Measurements from ENCODE around the gene CAPS.

Gene CAPS

DNA sequence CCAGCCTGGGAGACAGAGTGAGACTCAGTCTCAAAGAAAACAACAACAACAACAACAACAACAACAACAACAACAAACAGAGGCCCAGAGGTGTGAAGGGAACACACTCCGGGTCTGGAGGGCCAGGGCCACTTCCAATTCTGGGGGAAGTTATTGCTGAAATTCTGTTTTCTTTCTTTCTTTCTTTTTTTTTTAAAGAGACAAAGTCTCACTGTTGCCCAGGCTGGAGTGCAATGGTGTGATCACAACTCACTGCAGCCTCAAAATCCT, 3.5 kb upstream of the CAPS start:
- no peak for DNase-seq (ENCODE audit: low read depth)

- no peak for DNase-seq (ENCODE audit: low read depth)
Observed at GRCh38 chr19:5911366-5911765, 2.7 kb upstream of the CAPS start.

GRCh38 chr19:5914358-5914774, 312 bp downstream of the CAPS start:
- DNase-seq (ENCODE audit: low read depth): no peak

- no peak for DNase-seq (ENCODE audit: low read depth)
Observed at GRCh38 chr19:5914946-5915781, 1.1 kb downstream of the CAPS start.

GRCh38 chr19:5915782-5916165, 1.7 kb downstream of the CAPS start:
- no peak for DNase-seq (ENCODE audit: low read depth)

DNA sequence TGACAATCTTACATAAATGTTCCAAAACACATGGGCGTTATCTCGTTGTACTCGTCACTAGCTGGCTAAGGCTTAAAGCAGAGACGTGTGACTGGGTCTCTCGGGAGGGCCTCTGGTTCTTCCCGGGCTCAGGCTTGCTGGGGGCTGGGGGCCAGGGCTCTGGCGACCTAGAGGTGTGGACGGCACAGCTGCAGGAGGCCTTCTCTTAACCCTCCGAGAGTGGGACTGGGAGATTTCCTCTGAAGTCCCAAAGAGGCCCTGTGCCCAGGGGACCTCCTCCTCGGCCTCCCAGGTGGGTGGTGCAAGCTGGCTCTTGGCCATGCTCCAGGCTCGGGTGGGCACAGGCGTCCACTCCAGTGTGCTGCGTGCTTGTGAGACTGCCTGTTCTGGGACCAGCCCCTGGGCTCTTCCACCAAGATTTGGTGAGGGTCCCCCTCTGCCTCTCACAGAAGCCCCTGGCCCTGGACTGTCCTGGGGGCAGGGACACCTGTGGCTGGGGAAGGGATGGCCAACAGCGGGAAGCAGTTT, 2.2 kb downstream of the CAPS start:
- DNase-seq (ENCODE audit: low read depth): no peak

- no peak for DNase-seq (ENCODE audit: low read depth)
Observed at GRCh38 chr19:5917431-5918107, 3.5 kb downstream of the CAPS start.

DNA sequence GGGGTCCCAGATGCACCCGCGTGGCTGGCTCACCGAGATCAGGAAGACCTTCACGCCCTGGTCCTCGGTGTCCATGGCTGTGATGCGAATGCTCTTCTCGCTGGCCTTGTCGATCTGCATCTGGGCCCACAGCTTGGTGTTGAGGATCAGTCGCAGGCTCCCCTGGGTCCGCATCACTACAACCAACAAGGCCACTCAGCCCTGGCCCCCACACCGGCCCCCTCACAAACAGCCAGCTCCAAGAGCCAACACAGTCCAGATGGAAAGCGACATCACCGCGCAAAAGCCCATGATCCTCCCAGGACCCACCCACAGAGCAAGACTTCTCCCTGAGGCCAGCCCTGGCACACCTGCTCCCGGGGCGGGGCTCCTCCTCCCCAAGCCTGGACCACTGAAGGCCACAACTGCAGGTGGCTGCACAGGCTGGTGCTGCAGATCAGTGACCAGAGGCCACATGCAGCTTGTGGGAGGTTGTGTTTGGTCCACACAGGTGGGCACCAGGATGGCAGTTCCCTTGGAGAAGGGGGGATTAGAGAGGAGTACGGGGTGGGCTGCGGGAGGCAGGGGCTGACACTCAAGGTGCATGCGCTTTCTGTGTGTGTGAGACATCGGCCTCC, 4.5 kb downstream of the CAPS start:
- no peak for DNase-seq (ENCODE audit: low read depth)

DNA sequence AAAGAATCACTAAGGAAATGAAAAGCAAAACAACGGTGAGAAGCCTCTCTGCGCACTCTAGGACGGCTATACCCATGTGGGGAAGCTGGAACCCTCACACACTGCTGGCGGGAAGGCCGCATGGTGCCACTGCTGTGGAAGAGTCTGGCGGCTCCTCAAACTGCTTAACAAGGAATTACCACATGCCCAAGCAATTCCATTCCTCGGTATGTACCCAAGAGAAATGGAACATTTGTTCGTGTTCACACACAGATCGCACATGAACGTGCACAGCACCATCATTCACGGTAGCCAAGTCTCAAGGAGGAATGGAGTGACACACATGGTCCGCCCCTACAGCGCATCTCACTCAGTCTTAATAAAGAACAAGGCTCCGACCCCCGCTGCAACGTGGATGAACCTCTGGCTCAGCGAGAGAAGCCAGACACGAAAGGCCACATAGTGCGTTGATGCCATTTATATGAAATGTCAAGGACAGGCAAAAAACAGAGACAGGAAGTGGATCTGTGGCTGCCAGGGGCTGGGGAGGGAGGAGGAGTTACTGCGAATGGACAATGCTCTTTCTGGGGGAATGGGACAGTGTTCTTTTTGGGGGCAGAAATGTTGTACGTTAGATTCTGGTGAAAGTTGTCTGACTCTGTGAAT, 7.6 kb downstream of the CAPS start:
- DNase-seq (ENCODE audit: low read depth): no peak

GRCh38 chr19:5922161-5922545, 8.1 kb downstream of the CAPS start:
- DNase-seq (ENCODE audit: low read depth): no peak

DNA sequence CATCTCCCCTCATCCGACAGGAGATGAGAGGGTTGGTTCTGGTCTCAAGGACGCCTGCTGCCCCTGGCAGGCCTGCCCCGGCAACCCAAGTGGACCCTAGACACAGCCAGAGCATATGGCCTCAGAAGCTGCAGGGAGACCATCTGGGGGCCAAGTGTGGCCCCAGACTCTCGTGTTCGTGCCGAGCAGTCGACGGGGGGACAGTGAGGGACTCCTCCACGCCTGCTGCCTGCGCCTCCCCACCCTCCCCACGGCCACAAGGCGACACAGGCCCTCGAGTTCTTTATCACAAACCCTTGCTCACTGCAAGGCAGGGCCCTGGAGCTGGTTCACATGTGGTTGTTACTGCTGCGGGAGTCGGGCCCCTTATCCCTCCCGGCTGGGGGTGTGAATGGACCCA, 9.3 kb downstream of the CAPS start:
- no peak for DNase-seq (ENCODE audit: low read depth)

DNA sequence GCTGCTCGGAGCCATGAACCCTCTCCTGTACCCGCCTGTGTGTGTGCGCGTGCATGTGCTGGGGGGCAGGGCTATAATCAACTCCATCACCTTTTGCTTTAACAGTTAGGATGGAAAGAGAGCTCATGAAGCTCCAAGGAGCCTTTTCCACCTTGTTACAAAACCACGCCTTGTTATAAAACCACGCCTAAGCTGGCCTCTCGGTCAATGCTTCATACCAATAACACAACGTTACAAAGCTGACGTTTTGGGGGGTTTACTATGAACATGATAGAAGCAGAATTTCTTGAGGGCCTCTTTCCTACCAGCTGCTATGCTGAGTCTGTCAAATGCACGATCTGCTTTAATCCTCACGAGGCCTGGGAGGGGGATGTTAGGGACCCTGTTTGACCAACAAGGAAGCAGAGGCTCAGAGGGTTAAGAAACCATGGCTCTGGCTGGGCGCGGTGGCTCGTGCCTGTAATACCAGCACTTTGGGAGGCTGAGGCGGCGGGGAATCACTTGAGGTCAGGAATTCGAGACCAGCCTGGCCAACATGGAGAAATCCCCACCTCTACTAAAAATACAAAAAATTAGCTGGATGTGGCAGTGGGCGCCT, 11.9 kb downstream of the CAPS start:
- no peak for DNase-seq (ENCODE audit: low read depth)

- no peak for DNase-seq (ENCODE audit: low read depth)
Observed at GRCh38 chr19:5926641-5927440, 12.8 kb downstream of the CAPS start.

DNA sequence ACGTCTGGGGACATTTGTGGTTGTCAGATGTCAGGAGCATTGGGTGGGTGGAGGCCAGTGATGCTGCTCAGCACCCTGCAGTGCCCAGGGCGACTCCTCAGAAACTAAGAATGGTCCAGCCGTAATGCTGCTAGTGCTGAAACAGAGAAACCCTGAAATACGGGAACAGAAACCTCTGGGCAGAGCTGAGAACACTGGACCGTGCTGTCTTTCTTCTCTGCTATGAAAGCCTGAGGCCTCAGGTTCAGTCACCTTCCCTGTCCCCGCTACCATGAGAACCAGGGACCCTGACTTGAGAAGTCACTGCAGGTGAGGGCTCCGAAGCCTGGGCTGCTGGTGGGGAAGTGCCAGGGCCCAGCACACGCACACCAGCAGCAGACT, 13.4 kb downstream of the CAPS start:
- no peak for DNase-seq (ENCODE audit: low read depth)

- DNase-seq (ENCODE audit: low read depth): no peak
Observed at GRCh38 chr19:5929179-5929578, 15.1 kb downstream of the CAPS start.

GRCh38 chr19:5929625-5930024, 15.6 kb downstream of the CAPS start:
- no peak for DNase-seq (ENCODE audit: low read depth)

- DNase-seq (ENCODE audit: low read depth): no peak
Observed at GRCh38 chr19:5931251-5931650, 17.2 kb downstream of the CAPS start.

- no peak for DNase-seq (ENCODE audit: low read depth)
Observed at GRCh38 chr19:5932146-5932545, 18.1 kb downstream of the CAPS start.

DNA sequence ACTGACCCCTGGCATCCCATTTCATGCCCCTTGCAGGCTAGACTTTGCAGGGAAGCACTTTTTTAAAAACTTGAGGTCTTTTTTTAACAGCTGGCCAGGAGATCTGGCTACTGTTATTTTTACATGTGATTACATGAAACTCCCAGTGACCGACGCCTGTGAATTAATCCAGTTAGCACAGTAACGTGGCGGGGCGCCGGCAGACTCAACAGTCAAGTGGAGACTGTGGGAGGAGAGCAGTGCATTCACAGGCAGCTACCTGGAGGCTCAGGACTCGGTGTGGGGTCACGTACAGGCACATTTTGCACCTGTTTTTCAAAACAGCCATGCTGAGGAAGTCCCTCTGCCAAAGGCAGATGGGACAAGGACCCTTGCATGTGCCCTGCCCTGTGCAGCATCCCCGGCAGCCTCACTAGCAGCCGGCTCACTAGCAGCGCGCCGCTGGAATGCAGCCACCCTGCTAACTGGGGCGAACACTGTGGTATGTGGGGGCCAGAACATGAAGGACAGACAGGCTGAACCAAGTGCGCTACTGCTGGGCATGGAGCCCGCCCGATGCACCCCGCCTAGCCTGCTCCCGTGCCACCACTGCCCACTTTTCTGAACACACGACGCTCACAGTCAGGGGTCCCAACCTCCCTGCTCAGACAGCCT, 18.7 kb downstream of the CAPS start:
- no peak for DNase-seq (ENCODE audit: low read depth)

GRCh38 chr19:5933391-5934068, 19.5 kb downstream of the CAPS start:
- DNase-seq (ENCODE audit: low read depth): no peak

GRCh38 chr19:5934069-5934401, 20.0 kb downstream of the CAPS start:
- no peak for DNase-seq (ENCODE audit: low read depth)

All from stimulated activated CD8-positive, alpha-beta memory T cell treated with anti-CD3 and anti-CD28 coated beads, Interleukin-15, amount 100 ng/mL, for 1 hour (primary cell).